KMS-11 (cell line): Measurements from ENCODE around the gene SYCE3.

ENCODE experiments used
- H2AFZ ChIP-seq: fragments of 200-600 bp; sonication (generic); 2 replicates; pipeline ENCODE4 v1.6.1; 2016; ENCODE audit warnings: antibody characterized with exemption, mixed run types, low read depth
- H3K27ac ChIP-seq: fragments of 200-600 bp; sonication (generic); 2 replicates; pipeline ENCODE4 v1.6.1; 2016; ENCODE audit warnings: mild to moderate bottlenecking, mixed run types
- H3K27me3 ChIP-seq: fragments of 200-600 bp; sonication (generic); 2 replicates; pipeline ENCODE4 v1.6.1; 2017; ENCODE audit warnings: mild to moderate bottlenecking, low read depth, mixed run types, moderate library complexity; ENCODE audit not compliant: insufficient read depth
- H3K36me3 ChIP-seq: fragments of 200-600 bp; sonication (generic); 2 replicates; pipeline ENCODE4 v1.6.1; 2017; ENCODE audit warnings: mild to moderate bottlenecking, mixed run types; ENCODE audit not compliant: insufficient read depth
- H3K4me1 ChIP-seq: fragments of 200-600 bp; sonication (generic); 2 replicates; pipeline ENCODE4 v1.6.1; 2016; ENCODE audit warnings: mild to moderate bottlenecking, low read depth, mixed run types; ENCODE audit not compliant: poor library complexity, severe bottlenecking
- H3K4me2 ChIP-seq: fragments of 200-600 bp; sonication (generic); 2 replicates; pipeline ENCODE4 v1.7.0; 2016; ENCODE audit warnings: mild to moderate bottlenecking, mixed run types
- H3K4me3 ChIP-seq: fragments of 200-600 bp; sonication (generic); IDR thresholded peaks from 2 replicates; pipeline ENCODE4 v1.6.1; 2017; ENCODE audit warnings: low read depth, low read length, mixed read lengths; ENCODE audit not compliant: insufficient read depth
- H3K79me2 ChIP-seq: fragments of 200-600 bp; sonication (generic); 2 replicates; pipeline ENCODE4 v1.6.1; 2016; ENCODE audit warnings: low read depth, mixed run types; ENCODE audit not compliant: insufficient read depth
- H3K9ac ChIP-seq: fragments of 200-600 bp; sonication (generic); 2 replicates; pipeline ENCODE4 v1.6.1; 2016; ENCODE audit warnings: mild to moderate bottlenecking, mixed run types
- H4K20me1 ChIP-seq: fragments of 200-600 bp; sonication (generic); 2 replicates; pipeline ENCODE4 v1.6.1; 2016; ENCODE audit warnings: mild to moderate bottlenecking, mixed run types; ENCODE audit not compliant: insufficient read depth
- CTCF ChIP-seq: fragments of 200-600 bp; sonication (generic); conservative IDR thresholded peaks from 2 replicates; pipeline ENCODE4 v1.6.1; 2017; ENCODE audit warnings: low read depth, mild to moderate bottlenecking, antibody characterized with exemption, low read length, moderate library complexity, mixed read lengths

The SYCE3 gene

GRCh38 chr22:50547263-50547985, 15.3 kb downstream of the SYCE3 start:
- no peak overlapping the region for H3K4me3 ChIP-seq
- H4K20me1 ChIP-seq: no peaks in the 10 kb centered on the region
- H3K79me2 ChIP-seq: no peaks in the 10 kb centered on the region
- H2AFZ ChIP-seq: no peak overlapping the region
- H3K36me3 ChIP-seq: no peaks in the 10 kb centered on the region
- no peaks in the 10 kb centered on the region for H3K27me3 ChIP-seq
- peaks cover 15% of the 10 kb centered on the region for H3K4me1 ChIP-seq
- no peak overlapping the region for H3K9ac ChIP-seq
- H3K27ac ChIP-seq: no peak overlapping the region
- no peak for TF ChIP-seq CTCF
- H3K4me2 ChIP-seq: no peak overlapping the region

GRCh38 chr22:50546326-50547262, 16.1 kb downstream of the SYCE3 start:
- H3K27me3 ChIP-seq: no peaks in the 10 kb centered on the region
- no peaks in the 10 kb centered on the region for H3K36me3 ChIP-seq
- H3K9ac ChIP-seq: no peak overlapping the region
- H4K20me1 ChIP-seq: no peaks in the 10 kb centered on the region
- H3K4me2 ChIP-seq: no peak overlapping the region
- H3K27ac ChIP-seq: no peak overlapping the region
- H2AFZ ChIP-seq: no peak overlapping the region
- no peak overlapping the region for H3K4me3 ChIP-seq
- H3K79me2 ChIP-seq: no peaks in the 10 kb centered on the region
- no peak for TF ChIP-seq CTCF
- H3K4me1 ChIP-seq: peaks cover 22% of the 10 kb centered on the region

GRCh38 chr22:50545522-50546325, 17.0 kb downstream of the SYCE3 start, which contains the start of gene KLHDC7B:
Gene KLHDC7B (plus strand): TSS chr22:50545899. CDS start chr22:50546244, 345 bp downstream.
- no peak within 1 kb of the TSS for H3K4me2 ChIP-seq

More at GRCh38 chr22:50545522-50546325, 17.0 kb downstream of the SYCE3 start, which contains the start of gene KLHDC7B:
- Histone ChIP-seq H3K79me2 (no peaks in the 10 kb centered on the region), H3K27ac (peak within 1 kb of the TSS; percentile 24; the same call in 1 of the 2 replicates), H3K4me3 (no peak within 1 kb of the TSS), H3K4me1 (peaks cover 30% of the 10 kb centered on the region), H3K27me3 (no peaks in the 10 kb centered on the region), H3K36me3 (no peaks in the 10 kb centered on the region), H4K20me1 (no peaks in the 10 kb centered on the region), H3K9ac (no peak within 1 kb of the TSS), H2AFZ (no peak within 1 kb of the TSS; the same call in 1 of the 2 replicates)
- no peak for TF ChIP-seq CTCF
